HepG2 (cell line): ENCODE results near the gene TBC1D19. TPM values are rescaled to one million over a fixed set of nuclear protein-coding genes. Genes with fewer than 3 reads are reported as not detected.

ENCODE experiments used
- ETV5 ChIP-seq: IDR thresholded peaks from 2 replicates; pipeline ENCODE4 v1.6.1; 2018; ENCODE audit warnings: missing biosample characterization, missing genetic modification reagents, inconsistent platforms, borderline replicate concordance
- FOXA1 ChIP-seq, 2 experiments: fragments of 450-650 bp in 1 of 2; sonication (generic) in 1 of 2; formaldehyde crosslinking in 1 of 2; IDR thresholded peaks; 2 replicates each; pipeline versions ENCODE4 v1.4.0 to v1.6.1; 2016 to 2020; ENCODE audit warnings: missing genetic modification reagents in 1 of 2
- KLF15 ChIP-seq: sonication (generic); formaldehyde crosslinking; IDR thresholded peaks from 2 replicates; pipeline ENCODE4 v1.8.1; 2023; ENCODE audit warnings: borderline replicate concordance, mild to moderate bottlenecking, inconsistent platforms, missing genetic modification reagents, mixed read lengths
- KMT2A ChIP-seq: sonication (generic); formaldehyde crosslinking; IDR thresholded peaks from 2 replicates; pipeline ENCODE4 v1.4.0; 2020; ENCODE audit warnings: missing genetic modification reagents
- MYNN ChIP-seq: sonication (generic); formaldehyde crosslinking; IDR thresholded peaks from 2 replicates; pipeline ENCODE4 v1.4.0; 2020; ENCODE audit warnings: mild to moderate bottlenecking, low read depth, missing genetic modification reagents
- NFATC3 ChIP-seq: sonication (generic); formaldehyde crosslinking; IDR thresholded peaks from 2 replicates; pipeline ENCODE4 v1.5.1; 2020; ENCODE audit warnings: mild to moderate bottlenecking, missing genetic modification reagents
- PRDM10 ChIP-seq: sonication (generic); formaldehyde crosslinking; IDR thresholded peaks from 2 replicates; pipeline ENCODE4 v1.4.0; 2020; ENCODE audit warnings: low read depth, missing genetic modification reagents
- U2AF1 ChIP-seq: fragments of 200-400 bp; formaldehyde crosslinking; optimal IDR thresholded peaks from 2 replicates; pipeline ENCODE3; 2017; ENCODE audit warnings: mild to moderate bottlenecking, low read depth, low read length
- ZBTB3 ChIP-seq: sonication (generic); formaldehyde crosslinking; IDR thresholded peaks from 2 replicates; pipeline ENCODE4 v1.4.0; 2020; ENCODE audit warnings: low read depth, mild to moderate bottlenecking, moderate library complexity, missing genetic modification reagents, borderline replicate concordance
- ZNF672 ChIP-seq: sonication (generic); formaldehyde crosslinking; IDR thresholded peaks from 2 replicates; pipeline ENCODE4 v1.8.1; 2022; ENCODE audit warnings: missing genetic modification reagents
- polyA plus RNA-seq, 8 experiments: library from polyadenylated mRNA; depleted of rRNA in 3 of 8; stranded (reverse) in 7 of 8; unstranded in 1 of 8; fragments of >200 nt; fragmentation: Illumina TruSeq in 4 of 8; extraction: Trizol in 4 of 8; gene quantifications; 2 replicates each; pipeline versions ENCODE4 v1.2.1 to v1.2.3, GENCODE V29; 2011 to 2016; ENCODE audit warnings: low read depth in 4 of 8, missing spikeins in 1 of 8, mixed read lengths in 1 of 8; ENCODE audit not compliant: insufficient read depth in 1 of 8
- total RNA-seq, 5 experiments: library from RNA; depleted of rRNA; stranded (reverse); fragments of >200 nt; fragmentation: Illumina TruSeq; extraction: Trizol; gene quantifications; 2 replicates each; pipeline ENCODE4 v1.2.3, GENCODE V29; 2016; ENCODE audit warnings: low read depth in 1 of 5
- TF ChIP-seq, protein P1 (sequence below): sonication (generic); formaldehyde crosslinking; IDR thresholded peaks from 2 replicates; pipeline ENCODE4 v1.8.1; 2023; ENCODE audit warnings: mild to moderate bottlenecking, missing genetic modification reagents, borderline replicate concordance
- TF ChIP-seq, protein P2 (sequence below): sonication (generic); formaldehyde crosslinking; IDR thresholded peaks from 2 replicates; pipeline ENCODE4 v1.4.0; 2020; ENCODE audit warnings: missing genetic modification reagents, borderline replicate concordance
- TF ChIP-seq, protein P3 (sequence below): sonication (generic); formaldehyde crosslinking; IDR thresholded peaks from 2 replicates; pipeline ENCODE4 v1.5.0; 2020; ENCODE audit warnings: mild to moderate bottlenecking, missing genetic modification reagents, borderline replicate concordance

TBC1D19 gene
- total and polyA plus RNA-seq, 2 of the 13 experiments (the other 11 are each of a cell fraction or from before 2014, with no cell fraction given): 1.6 to 3.5 TPM

DNA sequence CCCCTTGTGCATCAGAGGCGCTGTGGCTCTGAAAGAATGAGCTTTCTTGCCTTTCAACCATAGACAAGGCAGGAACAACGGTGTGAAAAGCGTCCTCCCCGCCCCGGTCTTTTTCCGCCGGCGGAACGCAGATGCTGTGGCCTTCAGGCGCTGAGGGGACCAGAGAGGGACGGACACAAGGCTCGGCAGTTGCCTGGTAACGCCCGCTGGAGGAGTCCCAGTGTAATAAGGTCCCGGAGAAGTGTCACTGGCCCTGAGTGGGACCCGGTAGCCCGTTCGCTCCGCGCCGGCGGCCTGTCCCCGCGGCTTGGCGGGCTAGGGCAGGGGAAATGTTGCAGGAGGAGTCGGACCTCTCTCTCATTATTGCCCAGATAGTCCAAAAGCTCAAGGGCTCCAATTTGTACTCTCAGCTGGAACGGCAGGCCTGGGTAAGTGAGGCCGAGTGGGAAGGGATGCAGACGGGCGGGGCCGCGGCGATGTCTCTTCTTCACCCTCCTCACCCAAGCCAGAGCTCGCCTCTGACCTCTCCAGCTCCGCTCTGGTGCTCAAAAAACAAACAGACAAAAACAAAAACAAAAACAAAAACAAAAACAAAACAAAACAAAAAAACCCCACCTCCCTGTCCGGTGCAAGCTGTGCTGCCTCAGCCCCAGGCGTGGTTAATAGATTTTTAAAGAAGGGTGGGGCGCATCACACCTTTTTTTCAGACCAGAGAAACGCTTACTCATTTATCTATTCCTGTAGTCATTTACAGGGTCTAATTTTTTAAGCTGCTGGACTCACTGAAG is at the start of gene TBC1D19 (continued):
- TF ChIP-seq U2AF1 (no peak), ETV5 (CRISPR knock-in tag) (no peak), KLF15 (CRISPR knock-in tag) (no peak), PRDM10 (CRISPR knock-in tag) (no peak), FOXA1 (IDR thresholded peaks at IDR 0.05) (no peak), FOXA1 (CRISPR knock-in tag; IDR thresholded peaks at IDR 0.05) (peak; percentile 66), NFATC3 (CRISPR knock-in tag) (peak; percentile 92; the same call in 1 of the 2 replicates), KMT2A (peak; percentile 96), ZNF672 (CRISPR knock-in tag) (no peak), ZBTB3 (CRISPR knock-in tag) (no peak), MYNN (CRISPR knock-in tag) (no peak)
- TF ChIP-seq, protein P1, sequence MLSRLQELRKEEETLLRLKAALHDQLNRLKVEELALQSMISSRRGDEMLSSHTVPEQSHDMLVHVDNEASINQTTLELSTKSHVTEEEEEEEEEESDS (CRISPR knock-in tag): no peak
- TF ChIP-seq, protein P2, sequence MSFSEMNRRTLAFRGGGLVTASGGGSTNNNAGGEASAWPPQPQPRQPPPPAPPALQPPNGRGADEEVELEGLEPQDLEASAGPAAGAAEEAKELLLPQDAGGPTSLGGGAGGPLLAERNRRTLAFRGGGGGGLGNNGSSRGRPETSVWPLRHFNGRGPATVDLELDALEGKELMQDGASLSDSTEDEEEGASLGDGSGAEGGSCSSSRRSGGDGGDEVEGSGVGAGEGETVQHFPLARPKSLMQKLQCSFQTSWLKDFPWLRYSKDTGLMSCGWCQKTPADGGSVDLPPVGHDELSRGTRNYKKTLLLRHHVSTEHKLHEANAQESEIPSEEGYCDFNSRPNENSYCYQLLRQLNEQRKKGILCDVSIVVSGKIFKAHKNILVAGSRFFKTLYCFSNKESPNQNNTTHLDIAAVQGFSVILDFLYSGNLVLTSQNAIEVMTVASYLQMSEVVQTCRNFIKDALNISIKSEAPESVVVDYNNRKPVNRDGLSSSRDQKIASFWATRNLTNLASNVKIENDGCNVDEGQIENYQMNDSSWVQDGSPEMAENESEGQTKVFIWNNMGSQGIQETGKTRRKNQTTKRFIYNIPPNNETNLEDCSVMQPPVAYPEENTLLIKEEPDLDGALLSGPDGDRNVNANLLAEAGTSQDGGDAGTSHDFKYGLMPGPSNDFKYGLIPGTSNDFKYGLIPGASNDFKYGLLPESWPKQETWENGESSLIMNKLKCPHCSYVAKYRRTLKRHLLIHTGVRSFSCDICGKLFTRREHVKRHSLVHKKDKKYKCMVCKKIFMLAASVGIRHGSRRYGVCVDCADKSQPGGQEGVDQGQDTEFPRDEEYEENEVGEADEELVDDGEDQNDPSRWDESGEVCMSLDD (CRISPR knock-in tag): no peak
- TF ChIP-seq, protein P3, sequence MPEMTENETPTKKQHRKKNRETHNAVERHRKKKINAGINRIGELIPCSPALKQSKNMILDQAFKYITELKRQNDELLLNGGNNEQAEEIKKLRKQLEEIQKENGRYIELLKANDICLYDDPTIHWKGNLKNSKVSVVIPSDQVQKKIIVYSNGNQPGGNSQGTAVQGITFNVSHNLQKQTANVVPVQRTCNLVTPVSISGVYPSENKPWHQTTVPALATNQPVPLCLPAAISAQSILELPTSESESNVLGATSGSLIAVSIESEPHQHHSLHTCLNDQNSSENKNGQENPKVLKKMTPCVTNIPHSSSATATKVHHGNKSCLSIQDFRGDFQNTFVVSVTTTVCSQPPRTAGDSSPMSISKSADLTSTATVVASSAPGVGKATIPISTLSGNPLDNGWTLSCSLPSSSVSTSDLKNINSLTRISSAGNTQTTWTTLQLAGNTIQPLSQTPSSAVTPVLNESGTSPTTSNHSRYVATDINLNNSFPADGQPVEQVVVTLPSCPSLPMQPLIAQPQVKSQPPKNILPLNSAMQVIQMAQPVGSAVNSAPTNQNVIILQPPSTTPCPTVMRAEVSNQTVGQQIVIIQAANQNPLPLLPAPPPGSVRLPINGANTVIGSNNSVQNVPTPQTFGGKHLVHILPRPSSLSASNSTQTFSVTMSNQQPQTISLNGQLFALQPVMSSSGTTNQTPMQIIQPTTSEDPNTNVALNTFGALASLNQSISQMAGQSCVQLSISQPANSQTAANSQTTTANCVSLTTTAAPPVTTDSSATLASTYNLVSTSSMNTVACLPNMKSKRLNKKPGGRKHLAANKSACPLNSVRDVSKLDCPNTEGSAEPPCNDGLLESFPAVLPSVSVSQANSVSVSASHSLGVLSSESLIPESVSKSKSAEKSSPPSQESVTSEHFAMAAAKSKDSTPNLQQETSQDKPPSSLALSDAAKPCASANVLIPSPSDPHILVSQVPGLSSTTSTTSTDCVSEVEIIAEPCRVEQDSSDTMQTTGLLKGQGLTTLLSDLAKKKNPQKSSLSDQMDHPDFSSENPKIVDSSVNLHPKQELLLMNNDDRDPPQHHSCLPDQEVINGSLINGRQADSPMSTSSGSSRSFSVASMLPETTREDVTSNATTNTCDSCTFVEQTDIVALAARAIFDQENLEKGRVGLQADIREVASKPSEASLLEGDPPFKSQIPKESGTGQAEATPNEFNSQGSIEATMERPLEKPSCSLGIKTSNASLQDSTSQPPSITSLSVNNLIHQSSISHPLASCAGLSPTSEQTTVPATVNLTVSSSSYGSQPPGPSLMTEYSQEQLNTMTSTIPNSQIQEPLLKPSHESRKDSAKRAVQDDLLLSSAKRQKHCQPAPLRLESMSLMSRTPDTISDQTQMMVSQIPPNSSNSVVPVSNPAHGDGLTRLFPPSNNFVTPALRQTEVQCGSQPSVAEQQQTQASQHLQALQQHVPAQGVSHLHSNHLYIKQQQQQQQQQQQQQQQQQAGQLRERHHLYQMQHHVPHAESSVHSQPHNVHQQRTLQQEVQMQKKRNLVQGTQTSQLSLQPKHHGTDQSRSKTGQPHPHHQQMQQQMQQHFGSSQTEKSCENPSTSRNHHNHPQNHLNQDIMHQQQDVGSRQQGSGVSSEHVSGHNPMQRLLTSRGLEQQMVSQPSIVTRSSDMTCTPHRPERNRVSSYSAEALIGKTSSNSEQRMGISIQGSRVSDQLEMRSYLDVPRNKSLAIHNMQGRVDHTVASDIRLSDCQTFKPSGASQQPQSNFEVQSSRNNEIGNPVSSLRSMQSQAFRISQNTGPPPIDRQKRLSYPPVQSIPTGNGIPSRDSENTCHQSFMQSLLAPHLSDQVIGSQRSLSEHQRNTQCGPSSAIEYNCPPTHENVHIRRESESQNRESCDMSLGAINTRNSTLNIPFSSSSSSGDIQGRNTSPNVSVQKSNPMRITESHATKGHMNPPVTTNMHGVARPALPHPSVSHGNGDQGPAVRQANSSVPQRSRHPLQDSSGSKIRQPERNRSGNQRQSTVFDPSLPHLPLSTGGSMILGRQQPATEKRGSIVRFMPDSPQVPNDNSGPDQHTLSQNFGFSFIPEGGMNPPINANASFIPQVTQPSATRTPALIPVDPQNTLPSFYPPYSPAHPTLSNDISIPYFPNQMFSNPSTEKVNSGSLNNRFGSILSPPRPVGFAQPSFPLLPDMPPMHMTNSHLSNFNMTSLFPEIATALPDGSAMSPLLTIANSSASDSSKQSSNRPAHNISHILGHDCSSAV (CRISPR knock-in tag): 0 out of 2 replicates have a peak, but pooled peaks have one; percentile 37
